Lower lobe of right lung (tissue), 2 donors: ENCODE measurements around the gene USO1. TPM values are rescaled to one million over a fixed set of nuclear protein-coding genes. Genes with fewer than 3 reads are reported as not detected.
"Not testable (repeated sequence)": the region's sequence is repeated elsewhere in the genome, so short reads cannot be mapped to it uniquely, and the experiment has no call there.

Source experiments
- ATAC-seq, 2 donors: fragments of 200-7000 bp; cut with Tn5 transposase; one replicate each; pipeline ENCODE4 v1.9.1; 2020 to 2022; ENCODE audit warnings: mild to moderate bottlenecking in 2 of 2, moderate library complexity in 2 of 2
- DNase-seq: peaks from one replicate; pipeline ENCODE4 v3.0.0-alpha.2; 2020
- H3K27ac ChIP-seq: fragments of 200-600 bp; one replicate; pipeline ENCODE4 v1.8.0; 2022
- H3K27me3 ChIP-seq: fragments of 200-600 bp; one replicate; pipeline ENCODE4 v1.8.0; 2022; ENCODE audit warnings: low read depth
- H3K36me3 ChIP-seq: fragments of 200-600 bp; one replicate; pipeline ENCODE4 v1.8.0; 2022; ENCODE audit warnings: mild to moderate bottlenecking
- H3K4me1 ChIP-seq: fragments of 200-600 bp; one replicate; pipeline ENCODE4 v1.8.0; 2022
- H3K4me3 ChIP-seq: fragments of 200-600 bp; one replicate; pipeline ENCODE4 v1.8.0; 2022; ENCODE audit warnings: mild to moderate bottlenecking
- H3K9me3 ChIP-seq: fragments of 200-600 bp; one replicate; pipeline ENCODE4 v1.8.0; 2022
- intact Hi-C: fragments of 100-400 bp; cut with DNase I; formaldehyde crosslinking; loops from one replicate; pipeline ENCODE4 v1.11.0; 2022
- total RNA-seq: library from RNA; stranded (reverse); fragmentation: NEBNext Ultra II Directional; extraction: Animal tissue kit (Norgen Biotek cat#: 25700); gene quantifications from one replicate; pipeline ENCODE4 v1.2.1, GENCODE V29; 2021
- TF ChIP-seq, protein P1 (sequence below): fragments of 200-600 bp; IDR thresholded peaks from one replicate; pipeline ENCODE4 v1.8.0; 2022; ENCODE audit warnings: antibody characterized with exemption, mild to moderate bottlenecking
- donor health status: DM: no; HTN: yes; CAD: no; lungs with severe emphysema.

USO1 gene
- total RNA-seq, 1 donor from 2014 or later, result 55.6 TPM

DNA sequence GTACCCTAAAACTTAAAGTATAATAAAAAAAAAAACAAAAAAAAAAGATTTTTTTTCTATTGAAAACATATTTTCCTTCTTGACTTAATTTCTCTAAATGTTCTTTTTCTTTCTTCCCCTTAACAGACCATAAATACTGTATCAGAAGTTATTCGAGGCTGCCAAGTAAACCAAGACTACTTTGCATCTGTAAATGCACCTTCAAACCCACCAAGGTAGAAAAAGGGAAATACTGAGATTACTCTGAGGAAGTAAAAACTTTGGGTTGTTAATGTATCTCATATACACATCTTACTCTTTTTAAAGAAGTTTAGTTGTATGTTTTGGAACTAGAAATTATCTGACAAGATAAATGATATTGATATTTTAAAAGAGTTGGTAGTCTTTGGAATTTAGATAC lies 65.6 kb downstream of the USO1 start:
- no peak overlapping the region for H3K4me3 ChIP-seq
- no peaks in the 10 kb centered on the region for H3K4me1 ChIP-seq
- ATAC-seq (no peak), DNase-seq (no peak)
- H3K36me3 ChIP-seq, result peaks cover 87% of the 10 kb centered on the region
- H3K27me3 ChIP-seq, result no peaks in the 10 kb centered on the region
- H3K27ac ChIP-seq, result no peak overlapping the region
- intact Hi-C loops, result no loop called here
- no peaks in the 10 kb centered on the region for H3K9me3 ChIP-seq
- TF ChIP-seq, protein P1, sequence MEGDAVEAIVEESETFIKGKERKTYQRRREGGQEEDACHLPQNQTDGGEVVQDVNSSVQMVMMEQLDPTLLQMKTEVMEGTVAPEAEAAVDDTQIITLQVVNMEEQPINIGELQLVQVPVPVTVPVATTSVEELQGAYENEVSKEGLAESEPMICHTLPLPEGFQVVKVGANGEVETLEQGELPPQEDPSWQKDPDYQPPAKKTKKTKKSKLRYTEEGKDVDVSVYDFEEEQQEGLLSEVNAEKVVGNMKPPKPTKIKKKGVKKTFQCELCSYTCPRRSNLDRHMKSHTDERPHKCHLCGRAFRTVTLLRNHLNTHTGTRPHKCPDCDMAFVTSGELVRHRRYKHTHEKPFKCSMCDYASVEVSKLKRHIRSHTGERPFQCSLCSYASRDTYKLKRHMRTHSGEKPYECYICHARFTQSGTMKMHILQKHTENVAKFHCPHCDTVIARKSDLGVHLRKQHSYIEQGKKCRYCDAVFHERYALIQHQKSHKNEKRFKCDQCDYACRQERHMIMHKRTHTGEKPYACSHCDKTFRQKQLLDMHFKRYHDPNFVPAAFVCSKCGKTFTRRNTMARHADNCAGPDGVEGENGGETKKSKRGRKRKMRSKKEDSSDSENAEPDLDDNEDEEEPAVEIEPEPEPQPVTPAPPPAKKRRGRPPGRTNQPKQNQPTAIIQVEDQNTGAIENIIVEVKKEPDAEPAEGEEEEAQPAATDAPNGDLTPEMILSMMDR, result no peak

DNA sequence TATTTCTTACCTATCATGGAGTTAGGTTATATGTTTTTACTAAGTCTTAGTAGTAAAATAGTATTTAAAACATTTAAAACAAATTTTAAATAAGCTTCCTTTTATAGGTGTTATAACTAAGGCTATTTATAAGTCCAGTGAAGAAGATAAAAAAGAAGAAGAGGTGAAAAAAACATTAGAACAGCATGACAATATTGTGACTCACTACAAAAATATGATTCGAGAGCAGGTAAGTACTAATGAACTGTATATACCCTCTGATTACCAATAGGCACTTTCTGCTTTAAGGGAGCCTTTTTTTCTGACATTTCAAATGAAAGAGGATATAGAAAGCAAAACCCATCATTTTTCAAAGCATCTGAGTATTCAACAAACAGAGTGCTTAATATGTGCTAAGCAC lies 76.6 kb downstream of the USO1 start:
- intact Hi-C loops, result no loop called here
- Histone ChIP-seq H3K9me3 (no peaks in the 10 kb centered on the region), H3K4me1 (no peaks in the 10 kb centered on the region), H3K4me3 (no peak overlapping the region), H3K36me3 (peaks cover 61% of the 10 kb centered on the region), H3K27ac (no peak overlapping the region), H3K27me3 (no peaks in the 10 kb centered on the region)
- ATAC-seq, result no peak
- no peak for DNase-seq
- TF ChIP-seq, protein P1, result no peak

DNA sequence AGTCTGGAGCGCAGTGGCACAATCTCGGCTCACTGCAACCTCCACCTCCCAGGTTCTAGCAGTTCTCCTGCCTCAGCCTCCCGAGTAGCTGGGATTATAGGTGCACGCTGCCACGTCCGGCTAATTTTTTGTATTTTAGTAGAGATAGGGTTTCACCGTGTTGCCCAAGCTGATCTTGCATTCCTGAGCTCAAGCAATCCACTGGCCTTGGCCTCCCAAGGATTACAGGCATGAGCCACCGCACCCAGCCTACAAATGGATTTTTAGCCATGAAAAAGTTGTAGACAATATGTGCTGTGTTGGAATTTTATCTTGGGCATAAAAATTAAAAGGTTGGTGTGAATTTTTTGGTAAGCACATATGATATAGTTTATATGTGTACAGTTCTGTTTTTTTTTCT lies 81.7 kb downstream of the USO1 start:
- H3K4me1 ChIP-seq, H3K9me3 ChIP-seq, H3K4me3 ChIP-seq, DNase-seq, intact Hi-C loops, H3K27ac ChIP-seq, ATAC-seq, H3K27me3 ChIP-seq: not testable (repeated sequence)
- H3K36me3 ChIP-seq, result peaks cover 95% of the 10 kb centered on the region

GRCh38 chr4:75817901-75818300 lies 93.5 kb downstream of the USO1 start:
- Histone ChIP-seq H3K4me3 (no peak overlapping the region), H3K9me3 (no peaks in the 10 kb centered on the region), H3K36me3 (peaks cover 28% of the 10 kb centered on the region), H3K27me3 (no peaks in the 10 kb centered on the region), H3K4me1 (no peaks in the 10 kb centered on the region), H3K27ac (no peak overlapping the region)
- ATAC-seq (no peak), DNase-seq (no peak)
- intact Hi-C loops, result no loop called here
- TF ChIP-seq, protein P1, result no peak

GRCh38 chr4:75819121-75819520 lies 94.7 kb downstream of the USO1 start:
- intact Hi-C loops, result no loop called here
- Histone ChIP-seq H3K27ac (no peak overlapping the region), H3K27me3 (no peaks in the 10 kb centered on the region), H3K36me3 (peaks cover 16% of the 10 kb centered on the region), H3K4me3 (no peak overlapping the region), H3K9me3 (no peaks in the 10 kb centered on the region), H3K4me1 (no peaks in the 10 kb centered on the region)
- TF ChIP-seq, protein P1, result no peak
- DNase-seq, result no peak
- ATAC-seq, result no peak

GRCh38 chr4:75820197-75820596 lies 95.8 kb downstream of the USO1 start:
- TF ChIP-seq, protein P1, result no peak
- Histone ChIP-seq H3K4me1 (no peaks in the 10 kb centered on the region), H3K36me3 (peaks cover 5% of the 10 kb centered on the region), H3K27me3 (no peaks in the 10 kb centered on the region), H3K9me3 (no peaks in the 10 kb centered on the region), H3K4me3 (no peak overlapping the region), H3K27ac (no peak overlapping the region)
- ATAC-seq (no peak), DNase-seq (no peak)
- intact Hi-C loops, result no loop called here
